ENCODE results near the gene OTUB2. TPM values are rescaled to one million over a fixed set of nuclear protein-coding genes. Genes with fewer than 3 reads are reported as not detected.

The OTUB2 gene
- polyA plus RNA-seq, 1 donor (not counting 4 experiments of a cell fraction or from before 2014, with no cell fraction given), result 2.6 TPM

DNA sequence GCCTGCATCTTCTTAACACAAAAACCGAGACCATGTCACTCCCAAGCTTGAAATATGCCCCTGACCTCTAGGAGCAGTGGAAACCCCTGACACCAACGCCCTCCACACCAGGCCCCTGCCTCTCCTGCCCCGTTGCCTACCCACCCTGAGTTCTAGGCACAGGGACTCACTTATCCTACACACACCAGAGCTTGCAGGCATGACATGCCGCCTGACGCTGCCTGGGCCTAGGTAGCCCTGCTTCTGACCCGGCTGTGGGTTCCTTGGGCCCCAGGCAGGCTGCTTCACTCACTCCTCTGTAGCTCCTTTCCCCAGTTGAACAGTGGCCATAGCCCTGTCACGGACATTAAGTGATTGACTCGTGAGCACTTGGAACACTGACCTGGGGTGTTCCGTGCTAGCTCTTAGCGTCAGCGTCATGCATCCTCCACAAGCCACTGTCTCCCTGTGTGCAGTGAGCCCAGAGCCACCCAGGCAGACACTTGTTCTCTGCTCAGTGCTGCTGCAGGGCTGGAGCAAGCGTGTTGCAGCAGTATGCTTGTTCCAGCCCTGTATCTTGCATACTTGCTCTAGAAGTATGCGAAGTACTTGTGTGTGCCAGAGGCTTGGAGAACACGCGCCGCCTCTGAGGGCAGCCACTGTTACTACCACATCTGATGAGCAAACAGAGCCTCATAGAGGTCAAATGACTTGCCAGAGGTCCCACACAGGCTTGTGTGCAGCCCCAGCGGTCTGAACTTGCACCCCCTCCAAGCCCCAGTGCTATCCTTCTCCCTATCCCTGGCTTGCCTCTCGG lies 15.6 kb downstream of the OTUB2 start:
- Histone ChIP-seq H2AFZ (ENCODE audit: control insufficient read depth, low read length) (no peak overlapping the region), H3K4me2 (ENCODE audit: control insufficient read depth, extremely low read depth, insufficient read depth, low read depth, low read length) (no peak overlapping the region), H3K4me3 (ENCODE audit: control insufficient read depth in 2 of 3, extremely low read depth in 1 of 3, insufficient read depth in 2 of 3, low read depth in 1 of 3, low read length in 3 of 3) (no peak overlapping the region), H3K9me1 (ENCODE audit: control insufficient read depth, extremely low read depth, insufficient read depth, low read length) (no peaks in the 10 kb centered on the region), H3K79me2 (ENCODE audit: control insufficient read depth, insufficient read depth, low read length) (no peaks in the 10 kb centered on the region), H3K27me3 (ENCODE audit: control insufficient read depth, extremely low read depth, insufficient read depth, low read length) (no peaks in the 10 kb centered on the region), H3K9ac (ENCODE audit: control insufficient read depth, extremely low read depth, insufficient read depth, low read length) (no peak overlapping the region), H3K4me1 (ENCODE audit: control insufficient read depth, extremely low read depth, insufficient read depth, low read length) (no peaks in the 10 kb centered on the region), H3K36me3 (ENCODE audit: control insufficient read depth in 2 of 2, extremely low read depth in 1 of 2, insufficient read depth in 2 of 2, low read length in 2 of 2) (peaks cover 9 to 15% of the 10 kb centered on the region in 2 experiments), H4K20me1 (ENCODE audit: control insufficient read depth, extremely low read depth, insufficient read depth, low read length) (no peaks in the 10 kb centered on the region), H3K9me3 (ENCODE audit: control insufficient read depth, low read depth, low read length) (no peaks in the 10 kb centered on the region), H3K27ac (ENCODE audit: control insufficient read depth, insufficient read depth, low read length) (no peak overlapping the region)
- FAIRE-seq (no peak), DNase-seq (ENCODE audit: low read depth, low spot score) (no peak)
- dilution Hi-C loops (cut with MboI; ENCODE audit: extremely low pct_ligation_motif_present, low sequenced_read_pairs), result no loop called here
- TF ChIP-seq CTCF (optimal IDR thresholded peaks at IDR 0.05 in 1 of 3, IDR thresholded peaks at IDR 0.05 in 1 of 3, conservative IDR thresholded peaks at IDR 0.05 in 1 of 3; ENCODE audit: extremely low read depth in 1 of 3, insufficient read depth in 2 of 3, low read length in 3 of 3) (no peak), EZH2 (IDR thresholded peaks at IDR 0.05; ENCODE audit: low read length) (no peak)

DNA sequence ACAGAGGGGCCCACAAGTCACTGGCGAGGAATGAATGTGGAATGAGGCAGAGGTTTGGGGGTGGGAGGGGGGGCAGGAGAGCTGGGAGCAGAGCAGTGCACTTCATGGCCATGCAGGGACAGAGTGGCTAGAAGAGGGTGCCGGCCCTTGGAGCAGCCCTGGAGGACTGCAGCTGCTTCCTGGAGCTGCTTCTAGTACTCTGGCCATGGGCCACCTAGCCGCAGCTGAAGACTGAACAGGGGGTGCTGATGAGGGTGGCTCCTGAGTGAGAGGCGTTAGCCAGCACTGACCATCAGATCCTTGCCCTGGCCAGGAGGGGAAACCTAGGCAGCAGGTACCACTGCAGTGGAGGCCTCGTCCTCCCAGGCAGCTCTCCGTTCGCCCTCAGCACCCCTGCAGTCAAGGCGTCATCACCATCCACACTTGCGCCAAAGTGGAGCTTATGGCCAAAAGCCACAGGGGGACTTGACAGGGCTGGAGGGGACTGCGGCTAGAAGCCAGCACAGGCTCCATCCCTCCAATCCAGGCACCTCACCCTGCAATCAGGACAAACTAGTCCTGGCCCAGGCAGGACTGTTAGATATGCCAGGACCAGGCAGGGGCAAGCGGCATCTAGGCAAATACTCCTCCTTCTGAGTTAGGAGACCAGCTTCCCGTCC lies 16.4 kb downstream of the OTUB2 start:
- no peak overlapping the region for H3K9ac ChIP-seq (ENCODE audit: control insufficient read depth, extremely low read depth, insufficient read depth, low read length)
- no peak overlapping the region for H3K27ac ChIP-seq (ENCODE audit: control insufficient read depth, insufficient read depth, low read length)
- H4K20me1 ChIP-seq (ENCODE audit: control insufficient read depth, extremely low read depth, insufficient read depth, low read length), result no peaks in the 10 kb centered on the region
- dilution Hi-C loops (cut with MboI; ENCODE audit: extremely low pct_ligation_motif_present, low sequenced_read_pairs), result no loop called here
- H3K9me3 ChIP-seq (ENCODE audit: control insufficient read depth, low read depth, low read length), result no peaks in the 10 kb centered on the region
- no peak for DNase-seq (ENCODE audit: low read depth, low spot score)
- H3K36me3 ChIP-seq (ENCODE audit: control insufficient read depth in 2 of 2, extremely low read depth in 1 of 2, insufficient read depth in 2 of 2, low read length in 2 of 2), result peaks cover 9 to 20% of the 10 kb centered on the region in 2 experiments
- H2AFZ ChIP-seq (ENCODE audit: control insufficient read depth, low read length), result no peak overlapping the region
- TF ChIP-seq EZH2 (IDR thresholded peaks at IDR 0.05; ENCODE audit: low read length) (no peak), CTCF (optimal IDR thresholded peaks at IDR 0.05 in 1 of 3, IDR thresholded peaks at IDR 0.05 in 1 of 3, conservative IDR thresholded peaks at IDR 0.05 in 1 of 3; ENCODE audit: extremely low read depth in 1 of 3, insufficient read depth in 2 of 3, low read length in 3 of 3) (no peak)
- H3K9me1 ChIP-seq (ENCODE audit: control insufficient read depth, extremely low read depth, insufficient read depth, low read length), result no peaks in the 10 kb centered on the region
- no peaks in the 10 kb centered on the region for H3K27me3 ChIP-seq (ENCODE audit: control insufficient read depth, extremely low read depth, insufficient read depth, low read length)
- H3K4me2 ChIP-seq (ENCODE audit: control insufficient read depth, extremely low read depth, insufficient read depth, low read depth, low read length), result no peak overlapping the region
- H3K79me2 ChIP-seq (ENCODE audit: control insufficient read depth, insufficient read depth, low read length), result no peaks in the 10 kb centered on the region
- H3K4me1 ChIP-seq (ENCODE audit: control insufficient read depth, extremely low read depth, insufficient read depth, low read length), result no peaks in the 10 kb centered on the region
- no peak for FAIRE-seq
- no peak overlapping the region for H3K4me3 ChIP-seq (ENCODE audit: control insufficient read depth in 2 of 3, extremely low read depth in 1 of 3, insufficient read depth in 2 of 3, low read depth in 1 of 3, low read length in 3 of 3)
